ENCODE results near the gene PNMA3.
"Not testable (repeated sequence)": the region's sequence is repeated elsewhere in the genome, so short reads cannot be mapped to it uniquely, and the experiment has no call there.

The PNMA3 gene

GRCh38 chrX:153074262-153074899 lies 18.1 kb downstream of the PNMA3 start:
- no peak for DNase-seq (ENCODE audit: low spot score)

- no peak for DNase-seq (ENCODE audit: low spot score)
These were observed 18.7 kb downstream of the PNMA3 start for GRCh38 chrX:153074935-153075334.

GRCh38 chrX:153075366-153075765 lies 19.1 kb downstream of the PNMA3 start:
- DNase-seq (ENCODE audit: low spot score) = no peak

GRCh38 chrX:153077437-153078135 lies 21.3 kb downstream of the PNMA3 start:
- not testable (repeated sequence) for DNase-seq (ENCODE audit: low spot score)

- DNase-seq (ENCODE audit: low spot score) = not testable (repeated sequence)
These were observed 27.1 kb downstream of the PNMA3 start for GRCh38 chrX:153083238-153083923.

- DNase-seq (ENCODE audit: low spot score) = no peak
These were observed 46.1 kb downstream of the PNMA3 start for GRCh38 chrX:153102418-153102817.

GRCh38 chrX:153104959-153105358 lies 48.7 kb downstream of the PNMA3 start:
- DNase-seq (ENCODE audit: low spot score) = not testable (repeated sequence)

GRCh38 chrX:153106092-153106801 lies 50.0 kb downstream of the PNMA3 start:
- DNase-seq (ENCODE audit: low spot score) = not testable (repeated sequence)

Data from AG08395 (cell line).